Activated T-cell treated with anti-CD3 and anti-CD28 coated beads, Interleukin-2, amount 50 U/mL, for 4 hours (primary cell): Measurements from ENCODE around the gene TRMT10B. TPM values are rescaled to one million over a fixed set of nuclear protein-coding genes. Genes with fewer than 3 reads are reported as not detected.
A peak's percentile ranks its signal among the peaks of the same experiment; 100 is the strongest.
"Not testable (repeated sequence)": the region's sequence is repeated elsewhere in the genome, so short reads cannot be mapped to it uniquely, and the experiment has no call there.

Experiments used
- ATAC-seq, 2 donors: fragments of 200-7000 bp; cut with Tn5 transposase; one replicate each; pipeline ENCODE4 v1.10.0; 2021
- DNase-seq: peaks from one replicate; pipeline ENCODE4 v3.0.0-alpha.2; 2020
- H3K27me3 Mint-ChIP-seq: one replicate; pipeline ENCODE4 v1.8.0; 2021; ENCODE audit warnings: low read depth, mixed read lengths
- H3K36me3 Mint-ChIP-seq: one replicate; pipeline ENCODE4 v1.8.0; 2022; ENCODE audit warnings: mixed read lengths; ENCODE audit not compliant: insufficient read depth
- H3K4me1 Mint-ChIP-seq: one replicate; pipeline ENCODE4 v1.8.0; 2021; ENCODE audit warnings: low read depth, mixed read lengths
- H3K4me3 Mint-ChIP-seq: one replicate; pipeline ENCODE4 v1.8.0; 2021; ENCODE audit warnings: mild to moderate bottlenecking, moderate library complexity, mixed read lengths
- H3K9me3 Mint-ChIP-seq: one replicate; pipeline ENCODE4 v1.8.0; 2021; ENCODE audit warnings: mixed read lengths
- total RNA-seq, 3 donors: library from RNA; stranded (reverse); gene quantifications; one replicate each; pipeline ENCODE4 v1.2.1, GENCODE V29; 2021

The TRMT10B gene
- total RNA-seq, 3 donors from 2014 or later, result 8.5 to 9.7 (median 8.7) TPM

DNA sequence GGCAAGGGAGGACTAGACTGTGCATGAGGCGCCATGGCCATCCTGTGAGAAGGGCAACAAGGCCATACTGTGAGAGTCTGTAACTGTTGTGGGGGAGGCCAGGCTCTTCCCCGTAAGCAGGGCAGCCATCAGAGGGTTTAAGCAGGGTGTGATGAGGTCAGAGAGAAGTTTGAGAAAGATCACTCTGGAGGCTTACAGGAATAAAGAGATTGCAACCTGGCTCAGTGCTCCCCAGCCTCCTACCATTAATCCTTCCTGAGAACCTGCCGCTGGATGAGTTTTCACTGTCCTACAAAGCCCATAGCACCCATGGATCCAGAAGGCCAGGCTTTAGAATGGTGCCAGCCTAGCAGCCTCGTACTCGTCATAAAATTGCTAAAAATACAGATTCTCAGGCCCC is 14.4 kb upstream of the TRMT10B start:
- Mint-ChIP-seq H3K4me3 (no peak overlapping the region), H3K4me1 (no peaks in the 10 kb centered on the region), H3K27me3 (no peaks in the 10 kb centered on the region), H3K9me3 (no peaks in the 10 kb centered on the region), H3K36me3 (no peaks in the 10 kb centered on the region)
- ATAC-seq (no peak), DNase-seq (no peak)

DNA sequence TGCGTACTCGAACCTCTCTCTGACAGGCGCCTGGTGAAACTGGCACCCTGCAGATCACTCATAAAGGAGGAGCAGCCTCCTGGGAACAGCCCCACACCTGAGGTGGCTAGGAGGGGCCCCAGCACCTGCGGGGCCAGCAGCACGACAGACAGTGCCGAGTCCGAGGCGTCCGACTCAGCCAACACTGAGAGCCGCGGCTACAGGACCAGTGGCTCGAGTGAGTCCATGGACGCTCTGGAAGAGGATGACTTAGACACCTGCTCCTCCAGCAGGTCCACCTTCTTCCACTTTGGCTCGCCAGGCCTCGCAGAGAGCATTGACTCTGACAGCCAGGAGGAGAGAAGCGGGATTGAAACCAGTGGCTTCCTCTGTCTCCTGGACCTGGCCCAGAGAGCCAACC is 13.5 kb upstream of the TRMT10B start:
- H3K4me1 Mint-ChIP-seq, result no peaks in the 10 kb centered on the region
- H3K36me3 Mint-ChIP-seq, result no peaks in the 10 kb centered on the region
- no peaks in the 10 kb centered on the region for H3K9me3 Mint-ChIP-seq

DNA sequence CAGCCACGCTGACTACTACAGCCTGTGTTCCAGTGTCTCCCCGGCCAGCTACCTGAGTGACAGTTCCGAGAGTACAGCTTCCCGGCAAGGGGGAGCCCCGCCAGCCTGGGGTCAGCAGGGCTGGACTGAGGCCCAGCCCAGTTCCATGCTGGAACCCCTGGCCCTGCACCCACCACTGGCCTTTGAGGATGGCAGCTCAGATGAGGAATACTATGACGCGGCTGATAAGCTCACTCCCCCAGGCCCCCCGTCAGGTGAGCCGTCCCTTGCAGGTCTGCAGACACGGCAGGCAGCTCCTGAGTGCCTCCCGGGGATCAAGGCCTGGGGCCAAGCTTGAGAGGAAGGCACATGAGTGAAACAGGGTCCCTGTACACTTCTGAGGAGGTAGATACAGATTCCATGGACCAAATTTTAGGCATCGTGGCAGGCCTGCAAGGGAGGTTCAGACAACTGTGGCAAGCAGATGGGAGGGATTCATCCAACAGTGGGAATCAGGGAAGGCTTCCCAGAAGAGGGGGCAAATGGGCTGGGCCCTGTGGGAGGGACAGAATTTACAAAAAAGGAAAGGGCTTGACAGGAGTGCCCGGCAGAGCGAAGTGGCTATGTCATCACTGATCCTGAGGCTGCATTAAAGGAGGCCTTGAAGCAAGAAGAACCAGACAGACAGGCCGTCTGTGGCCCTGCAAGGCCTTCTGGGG is 12.8 kb upstream of the TRMT10B start:
- Mint-ChIP-seq H3K27me3 (no peaks in the 10 kb centered on the region), H3K9me3 (no peaks in the 10 kb centered on the region), H3K36me3 (no peaks in the 10 kb centered on the region), H3K4me1 (no peaks in the 10 kb centered on the region), H3K4me3 (no peak overlapping the region)
- ATAC-seq (no peak), DNase-seq (no peak)

More for the DNA sequence above, 13.5 kb upstream of the TRMT10B start:
- DNase-seq, result no peak
- no peak for ATAC-seq
- no peak overlapping the region for H3K4me3 Mint-ChIP-seq
- no peaks in the 10 kb centered on the region for H3K27me3 Mint-ChIP-seq

DNA sequence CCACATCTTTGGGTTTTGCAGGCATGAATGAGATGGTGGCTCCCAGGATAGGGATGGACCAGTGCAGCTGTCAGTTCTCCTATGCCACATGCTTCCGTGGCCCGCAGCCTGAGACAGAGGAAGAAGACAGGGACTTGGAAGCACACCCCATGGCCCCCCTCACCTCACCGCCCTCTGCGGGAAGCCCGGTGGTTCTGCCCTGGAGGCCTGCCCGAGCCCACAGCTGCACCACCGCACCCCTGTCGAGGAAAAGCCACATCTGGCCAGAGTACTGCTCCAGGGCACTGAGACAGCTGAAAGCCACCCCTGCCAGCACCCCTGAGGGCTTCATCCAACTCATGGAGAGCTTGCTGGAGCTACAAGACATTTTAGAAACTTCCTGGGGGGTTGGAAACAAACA is 7.6 kb upstream of the TRMT10B start:
- H3K27me3 Mint-ChIP-seq, result peaks cover 3% of the 10 kb centered on the region
- H3K9me3 Mint-ChIP-seq, result no peaks in the 10 kb centered on the region
- no peaks in the 10 kb centered on the region for H3K36me3 Mint-ChIP-seq
- DNase-seq (no peak), ATAC-seq (no peak)
- no peak overlapping the region for H3K4me3 Mint-ChIP-seq
- no peaks in the 10 kb centered on the region for H3K4me1 Mint-ChIP-seq

DNA sequence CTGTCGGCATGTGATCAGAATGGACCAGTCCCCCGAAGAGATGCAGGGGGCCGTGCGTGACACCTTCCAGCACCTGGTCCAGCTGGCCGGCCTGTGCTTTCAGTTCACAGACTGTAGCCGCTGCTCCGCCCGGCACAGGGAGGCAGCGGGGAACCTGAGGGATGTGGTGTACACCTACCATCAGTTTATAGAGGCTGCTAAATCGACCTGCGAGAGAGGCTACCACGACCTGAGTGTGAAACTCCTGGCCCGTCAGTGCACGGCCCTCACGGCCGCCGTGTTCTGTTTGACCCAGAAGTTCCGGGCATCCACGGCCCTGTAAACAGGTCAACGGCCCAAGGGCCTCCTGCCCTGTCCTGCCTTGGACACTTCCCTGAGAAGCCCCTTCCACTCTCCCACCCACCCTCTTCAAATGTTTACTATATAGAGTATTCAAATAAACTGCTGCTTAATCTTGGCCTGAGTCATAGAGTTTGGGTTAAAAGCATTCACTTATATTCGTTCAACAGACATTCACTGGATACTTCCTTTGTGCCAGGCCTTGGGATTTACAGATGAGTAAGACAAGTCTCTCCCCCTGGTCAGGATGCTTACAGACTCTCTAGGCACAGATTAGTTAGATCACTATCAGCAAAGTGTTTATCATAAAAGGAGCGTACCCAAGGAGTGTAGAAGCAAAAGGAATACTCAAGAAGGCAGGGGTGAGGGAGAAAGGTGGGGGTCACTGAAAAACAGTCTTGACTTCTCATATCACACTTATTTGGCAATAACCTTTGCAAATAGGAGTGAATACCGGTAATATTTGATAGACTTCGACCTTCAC is 6.9 kb upstream of the TRMT10B start:
- Mint-ChIP-seq H3K9me3 (no peaks in the 10 kb centered on the region), H3K4me1 (no peaks in the 10 kb centered on the region), H3K4me3 (no peak overlapping the region), H3K36me3 (no peaks in the 10 kb centered on the region), H3K27me3 (peaks cover 3% of the 10 kb centered on the region)
- DNase-seq (no peak), ATAC-seq (no peak)

DNA sequence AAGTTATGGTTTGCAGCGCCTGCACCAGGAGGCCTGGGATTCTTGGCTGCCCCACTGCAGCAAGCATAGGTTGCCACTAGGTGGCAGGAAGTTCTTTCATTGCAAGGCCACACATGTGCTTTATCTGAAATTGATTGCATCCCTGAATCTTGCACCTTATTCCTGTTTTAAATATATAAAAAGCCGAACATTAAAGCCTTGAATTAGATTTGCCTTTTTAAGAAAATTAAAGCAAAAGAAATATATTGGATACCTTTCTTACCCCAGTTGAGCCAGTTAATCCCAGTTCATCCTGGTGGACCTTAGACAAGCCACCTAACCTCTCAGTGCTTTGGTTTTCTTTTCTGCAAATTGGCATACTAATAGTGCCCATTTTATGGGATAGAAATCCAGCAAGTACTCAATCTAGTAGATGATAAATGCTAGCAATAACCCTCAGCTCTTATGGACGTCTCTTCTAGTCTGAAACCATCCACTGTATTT is 6.3 kb upstream of the TRMT10B start:
- Mint-ChIP-seq H3K9me3 (no peaks in the 10 kb centered on the region), H3K4me1 (no peaks in the 10 kb centered on the region)
- peak; percentile 48 for DNase-seq

DNA sequence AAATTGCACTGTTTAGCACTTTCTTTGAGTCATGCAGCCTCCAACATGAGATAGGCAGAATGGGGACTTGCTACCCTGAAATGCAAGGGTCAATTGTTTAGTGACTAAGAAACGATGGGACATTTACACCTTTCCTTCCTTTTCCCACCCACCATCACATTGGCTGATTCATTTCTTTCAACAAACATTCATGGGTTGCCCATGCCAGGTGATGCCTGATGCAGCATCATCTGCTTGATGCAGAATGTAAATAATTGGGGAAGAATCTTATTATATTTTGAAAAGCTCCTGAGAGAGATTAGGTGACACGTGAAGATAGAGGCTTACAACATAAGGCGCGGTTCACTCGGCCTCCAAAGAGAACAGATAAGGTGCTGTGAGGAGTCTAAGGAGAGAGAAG is 4.5 kb upstream of the TRMT10B start:
- no peaks in the 10 kb centered on the region for H3K36me3 Mint-ChIP-seq
- peaks cover 3% of the 10 kb centered on the region for H3K27me3 Mint-ChIP-seq
- no peaks in the 10 kb centered on the region for H3K9me3 Mint-ChIP-seq
- ATAC-seq (no peak), DNase-seq (no peak)
- no peak overlapping the region for H3K4me3 Mint-ChIP-seq
- peaks cover 12% of the 10 kb centered on the region for H3K4me1 Mint-ChIP-seq

More for the DNA sequence above, 6.3 kb upstream of the TRMT10B start:
- peaks cover 3% of the 10 kb centered on the region for H3K27me3 Mint-ChIP-seq
- ATAC-seq, result peak; percentile 91 to 94
- no peaks in the 10 kb centered on the region for H3K36me3 Mint-ChIP-seq
- H3K4me3 Mint-ChIP-seq, result no peak overlapping the region

DNA sequence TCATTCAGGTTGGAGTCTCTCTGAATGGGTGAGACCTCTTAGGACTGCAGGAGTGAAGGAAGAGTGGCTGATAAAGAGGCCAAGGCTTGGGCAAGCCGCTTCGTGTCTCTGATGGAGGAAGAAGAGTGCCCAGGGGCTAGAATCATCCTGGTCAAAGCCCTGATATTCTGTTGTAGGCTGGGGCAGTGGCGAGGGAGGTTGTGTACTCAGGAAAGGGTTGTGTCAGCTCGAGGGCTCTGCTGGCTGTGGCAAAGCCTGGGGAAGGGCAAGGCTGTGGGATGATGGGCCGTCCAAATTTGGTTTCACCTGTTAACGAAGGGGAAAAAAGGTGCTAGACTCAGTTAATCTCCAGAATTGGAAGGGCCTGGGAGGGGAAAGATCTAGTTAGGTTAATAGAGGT is 2.4 kb upstream of the TRMT10B start:
- Mint-ChIP-seq H3K4me1 (peaks cover 28% of the 10 kb centered on the region), H3K4me3 (no peak overlapping the region), H3K36me3 (peaks cover 1% of the 10 kb centered on the region), H3K27me3 (peaks cover 3% of the 10 kb centered on the region), H3K9me3 (no peaks in the 10 kb centered on the region)
- no peak for ATAC-seq
- DNase-seq, result no peak

DNA sequence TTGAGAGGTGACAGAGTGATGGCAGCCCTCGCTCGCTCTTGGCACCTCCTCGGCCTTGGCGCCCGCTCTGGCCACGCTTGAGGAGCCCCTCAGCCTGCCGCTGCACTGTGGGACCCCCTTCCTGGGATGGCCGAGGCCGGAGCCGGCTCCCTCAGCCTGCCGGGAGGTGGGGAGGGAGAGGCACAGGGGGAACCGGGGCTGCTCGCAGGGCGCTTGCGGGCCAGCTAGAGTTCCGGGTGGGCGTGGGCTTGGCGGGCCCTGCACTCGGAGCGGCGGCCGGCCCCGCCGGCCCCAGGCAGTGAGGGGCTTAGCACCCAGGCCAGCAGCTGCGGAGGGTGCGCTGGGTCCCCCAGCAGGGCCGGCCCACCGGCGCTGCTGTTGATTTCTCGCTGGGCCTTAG is 1.9 kb upstream of the TRMT10B start:
- H3K36me3 Mint-ChIP-seq, ATAC-seq, H3K9me3 Mint-ChIP-seq, DNase-seq, H3K4me3 Mint-ChIP-seq, H3K27me3 Mint-ChIP-seq: not testable (repeated sequence)
- H3K4me1 Mint-ChIP-seq, result peaks cover 28% of the 10 kb centered on the region

DNA sequence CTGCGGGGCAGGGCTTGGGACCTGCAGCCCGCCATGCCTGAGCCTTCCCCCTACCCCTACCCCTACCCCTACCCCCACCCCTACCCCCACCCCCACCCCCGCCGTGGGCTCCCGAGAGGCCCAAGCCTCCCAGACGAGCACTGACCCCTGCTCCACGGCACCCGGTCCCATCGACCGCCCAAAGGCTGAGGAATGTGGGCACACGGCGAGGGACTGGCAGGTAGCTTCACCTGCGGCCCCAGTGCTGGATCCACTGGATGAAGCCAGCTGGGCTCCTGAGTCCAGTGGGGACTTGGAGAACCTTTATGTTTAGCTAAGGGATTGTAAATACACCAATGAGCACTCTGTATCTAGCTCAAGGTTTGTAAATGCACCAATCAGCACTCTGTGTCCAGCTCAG is 1.5 kb upstream of the TRMT10B start:
- ATAC-seq, H3K36me3 Mint-ChIP-seq, H3K9me3 Mint-ChIP-seq, H3K27me3 Mint-ChIP-seq, DNase-seq: not testable (repeated sequence)
- H3K4me1 Mint-ChIP-seq, result peaks cover 29% of the 10 kb centered on the region
- peak overlapping the region; percentile 96 for H3K4me3 Mint-ChIP-seq

DNA sequence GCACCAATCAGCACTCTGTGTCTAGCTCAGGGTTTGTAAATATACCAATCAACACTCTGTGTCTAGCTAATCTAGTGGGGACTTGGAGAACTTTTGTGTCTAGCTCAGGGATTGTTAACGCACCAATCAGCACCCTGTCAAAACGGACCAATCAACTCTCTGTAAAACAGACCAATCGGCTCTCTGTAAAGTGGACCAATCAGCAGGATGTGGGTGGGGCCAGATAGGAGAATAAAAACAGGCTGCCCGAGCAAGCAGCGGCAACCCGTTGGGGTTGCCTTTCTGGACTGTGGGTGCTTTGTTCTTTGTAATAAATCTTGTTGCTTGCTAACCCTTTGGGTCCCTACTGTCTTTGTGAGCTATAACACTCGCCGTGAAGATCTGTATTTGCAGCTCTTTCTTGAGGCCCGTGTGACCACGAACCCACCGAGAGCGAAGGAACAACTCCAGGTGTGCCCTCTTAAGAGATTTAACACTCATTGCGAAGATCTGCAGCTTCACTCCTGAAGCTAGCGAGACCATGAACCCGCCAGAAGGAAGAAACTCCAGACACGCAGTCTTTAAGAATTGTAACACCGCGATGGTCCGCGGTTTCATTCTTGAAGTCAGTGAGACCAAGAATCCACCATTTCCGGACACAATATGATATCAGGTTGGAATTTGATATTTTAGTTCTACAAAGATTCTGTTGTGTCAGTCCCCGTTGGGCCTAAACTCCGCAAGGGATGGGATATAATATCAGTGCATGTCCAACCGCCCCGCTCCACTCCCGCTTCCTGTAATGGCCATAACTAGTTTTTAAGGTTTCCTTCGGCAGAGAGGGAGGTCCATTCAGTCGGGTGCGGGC is 740 bp upstream of the TRMT10B start:
- peaks cover 1% of the 10 kb centered on the region for H3K27me3 Mint-ChIP-seq
- no peaks in the 10 kb centered on the region for H3K9me3 Mint-ChIP-seq
- peaks cover 34% of the 10 kb centered on the region for H3K4me1 Mint-ChIP-seq
- DNase-seq (no peak), ATAC-seq (no peak)
- peak overlapping the region; percentile 96 for H3K4me3 Mint-ChIP-seq
- peaks cover 1% of the 10 kb centered on the region for H3K36me3 Mint-ChIP-seq

DNA sequence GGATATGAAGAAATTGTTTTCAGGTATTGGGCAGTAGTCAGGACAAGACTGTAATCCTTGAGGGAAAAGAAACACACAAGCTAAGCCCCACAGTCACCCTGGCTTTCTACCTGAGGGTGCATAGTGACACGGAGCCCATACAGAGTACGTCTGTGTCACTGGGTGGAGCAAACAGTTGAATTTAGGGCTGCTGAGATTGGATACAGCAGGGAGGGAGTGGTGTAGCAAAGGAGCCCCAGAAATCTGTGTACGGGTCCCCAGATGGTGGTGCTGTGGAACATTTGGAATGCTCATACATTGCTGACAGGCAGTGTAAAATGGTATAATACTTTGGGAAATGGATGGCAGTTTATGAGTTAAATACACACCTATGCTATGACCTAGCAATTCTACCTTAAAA is 5.1 kb downstream of the TRMT10B start:
- no peak for DNase-seq
- Mint-ChIP-seq H3K36me3 (peaks cover 7% of the 10 kb centered on the region), H3K9me3 (no peaks in the 10 kb centered on the region), H3K27me3 (no peaks in the 10 kb centered on the region), H3K4me3 (no peak overlapping the region), H3K4me1 (peaks cover 26% of the 10 kb centered on the region)
- no peak for ATAC-seq

DNA sequence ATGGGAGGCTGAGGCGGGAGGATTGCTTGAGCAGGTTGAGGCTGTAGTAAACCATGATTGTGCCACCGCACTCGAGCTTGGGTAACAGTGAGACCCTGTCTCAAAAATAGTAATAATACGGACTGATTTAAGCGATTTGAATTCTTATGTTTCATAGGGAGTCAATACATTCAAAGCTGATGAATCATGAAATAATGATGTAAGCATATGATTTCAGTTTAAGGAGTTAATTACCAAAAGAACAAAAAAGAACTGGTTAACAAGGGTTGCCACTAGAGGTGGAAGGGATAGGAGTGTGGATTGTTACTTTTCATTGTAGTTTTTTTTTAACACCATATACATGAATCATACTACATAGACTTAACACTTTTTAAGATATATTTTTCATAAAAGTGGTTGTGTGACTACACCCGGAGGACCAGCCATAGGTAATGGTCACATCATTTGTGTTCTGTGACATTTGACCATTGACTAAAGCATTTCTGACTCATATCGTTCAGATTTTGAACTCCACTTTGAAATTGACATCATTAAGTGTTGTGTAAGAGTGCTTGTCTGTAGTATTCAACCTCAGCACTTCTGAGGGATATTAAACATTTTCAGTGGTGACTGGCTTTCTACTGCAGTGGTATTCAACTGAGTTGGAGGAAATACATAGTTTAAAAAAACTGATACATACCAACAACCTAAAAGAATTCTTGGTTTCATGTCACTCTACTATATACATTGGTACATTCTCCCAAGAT is 7.0 kb downstream of the TRMT10B start:
- ATAC-seq (no peak), DNase-seq (no peak)
- Mint-ChIP-seq H3K9me3 (no peaks in the 10 kb centered on the region), H3K4me1 (peaks cover 10% of the 10 kb centered on the region), H3K27me3 (no peaks in the 10 kb centered on the region), H3K4me3 (no peak overlapping the region), H3K36me3 (peaks cover 17% of the 10 kb centered on the region)

DNA sequence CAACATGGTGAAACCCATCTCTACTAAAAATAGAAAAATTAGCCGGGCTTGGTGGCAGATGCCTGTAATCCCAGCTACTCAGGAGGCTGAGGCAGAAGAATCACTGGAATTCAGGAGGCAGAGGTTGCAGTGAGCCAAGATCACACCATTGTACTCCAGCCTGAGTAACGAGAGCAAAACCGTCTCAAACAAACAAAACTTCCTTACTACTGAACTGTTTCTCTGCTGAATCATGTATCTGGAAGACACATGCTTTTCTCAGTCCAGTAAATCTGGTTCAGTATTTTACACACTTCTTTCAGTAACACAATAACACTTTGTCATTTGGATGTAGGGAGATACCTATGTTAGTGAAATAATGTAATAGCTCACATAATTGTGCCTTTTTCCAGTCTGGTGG is 7.9 kb downstream of the TRMT10B start:
- ATAC-seq, result no peak
- DNase-seq, result no peak
- no peaks in the 10 kb centered on the region for H3K9me3 Mint-ChIP-seq
- H3K4me1 Mint-ChIP-seq, result peaks cover 9% of the 10 kb centered on the region
- H3K36me3 Mint-ChIP-seq, result peaks cover 21% of the 10 kb centered on the region
- no peaks in the 10 kb centered on the region for H3K27me3 Mint-ChIP-seq
- no peak overlapping the region for H3K4me3 Mint-ChIP-seq
